Measurements from ENCODE around the gene NSD1. TPM values are rescaled to one million over a fixed set of nuclear protein-coding genes. Genes with fewer than 3 reads are reported as not detected.
A peak's percentile ranks its signal among the peaks of the same experiment; 100 is the strongest.

The NSD1 gene
- total and polyA plus RNA-seq, 7 donors = 6.0 to 56.2 (median 38.5) TPM

GRCh38 chr5:177314376-177315342 lies 181.1 kb downstream of the NSD1 start:
- H3K27me3 ChIP-seq (ENCODE audit: insufficient read depth in 3 of 3, low read length in 2 of 3) = no peaks in the 10 kb centered on the region
- peaks cover 20% of the 10 kb centered on the region for H3K4me1 ChIP-seq
- 85 to 86% (median 85%) methylated on average over 14 to 18 of the region's 18 CpGs for WGBS, 3 donors
- no peak overlapping the region for H3K4me3 ChIP-seq
- no peak overlapping the region for H3K27ac ChIP-seq
- no peaks in the 10 kb centered on the region for H3K9me3 ChIP-seq
- DNase-seq (peak in 1 of 2 donors; percentile 46), ATAC-seq (no peak)
- intact Hi-C loops (cut with DNase I) = loop anchor here (5.0 to 10.0 kb wide), 3 partner anchors 38 to 140 kb away; partner anchors contain the start of gene LMAN2 (in 1 of the 2)
- TF ChIP-seq CTCF (IDR thresholded peaks at IDR 0.05) = no peak
- peaks cover 0 to 5% of the 10 kb centered on the region in 2 donors for H3K36me3 ChIP-seq (ENCODE audit: insufficient read depth in 1 of 2, low read depth in 1 of 2)

- 84 to 92% (median 88%) methylated on average over 7 of the region's 7 CpGs for WGBS, 3 donors
- Histone ChIP-seq H3K4me3 (no peak overlapping the region), H3K27me3 (ENCODE audit: insufficient read depth in 3 of 3, low read length in 2 of 3) (no peaks in the 10 kb centered on the region), H3K27ac (no peak overlapping the region), H3K9me3 (no peaks in the 10 kb centered on the region), H3K36me3 (ENCODE audit: insufficient read depth in 1 of 2, low read depth in 1 of 2) (peaks cover 0 to 5% of the 10 kb centered on the region in 2 donors), H3K4me1 (peaks cover 14% of the 10 kb centered on the region)
- no peak for DNase-seq
- no peak for TF ChIP-seq CTCF (IDR thresholded peaks at IDR 0.05)
- no peak for ATAC-seq
- intact Hi-C loops (cut with DNase I) = loop anchor here in 1 of 2 donors (5.0 to 10.0 kb wide), 2 partner anchors 52 to 139 kb away; no protein-coding TSS in a partner anchor
Observed at GRCh38 chr5:177315411-177315810, 181.8 kb downstream of the NSD1 start.

- ATAC-seq (no peak), DNase-seq (no peak)
- Histone ChIP-seq H3K27me3 (ENCODE audit: insufficient read depth in 3 of 3, low read length in 2 of 3) (no peaks in the 10 kb centered on the region), H3K4me3 (no peak overlapping the region), H3K27ac (no peak overlapping the region), H3K9me3 (no peaks in the 10 kb centered on the region), H3K36me3 (ENCODE audit: insufficient read depth in 1 of 2, low read depth in 1 of 2) (peaks cover 0 to 8% of the 10 kb centered on the region in 2 donors), H3K4me1 (peaks cover 12% of the 10 kb centered on the region)
- intact Hi-C loops (cut with DNase I) = loop anchor here (2.0 to 10.0 kb wide), 3 partner anchors 51 to 141 kb away; no protein-coding TSS in a partner anchor
- no peak for TF ChIP-seq CTCF (IDR thresholded peaks at IDR 0.05)
- 63 to 95% (median 90%) methylated on average over 3 of the region's 3 CpGs for WGBS, 3 donors
Observed at GRCh38 chr5:177316005-177316404, 182.4 kb downstream of the NSD1 start.

GRCh38 chr5:177317959-177318377 lies 184.4 kb downstream of the NSD1 start:
- 32 to 40% (median 33%) methylated on average over 7 of the region's 7 CpGs for WGBS, 3 donors
- DNase-seq (peak; percentile 62 to 75), ATAC-seq (peak; percentile 64 to 77 (median 70))
- TF ChIP-seq CTCF (IDR thresholded peaks at IDR 0.05) = peak; percentile 86
- H3K4me1 ChIP-seq = peaks cover 2% of the 10 kb centered on the region
- H3K9me3 ChIP-seq = no peaks in the 10 kb centered on the region
- no peak overlapping the region for H3K4me3 ChIP-seq
- no peaks in the 10 kb centered on the region for H3K27me3 ChIP-seq (ENCODE audit: insufficient read depth in 3 of 3, low read length in 2 of 3)
- H3K27ac ChIP-seq = no peak overlapping the region
- intact Hi-C loops (cut with DNase I) = loop anchor here (2.0 to 10.0 kb wide), 3 partner anchors 49 to 139 kb away; no protein-coding TSS in a partner anchor
- peaks cover 0 to 9% of the 10 kb centered on the region in 2 donors for H3K36me3 ChIP-seq (ENCODE audit: insufficient read depth in 1 of 2, low read depth in 1 of 2)
